Measurements from ENCODE around the gene ZDHHC16.

GRCh38 chr10:97465982-97466381, 20.0 kb downstream of the ZDHHC16 start:
- TF ChIP-seq CTCF (IDR thresholded peaks at IDR 0.05) (no peak), EZH2 (IDR thresholded peaks at IDR 0.05; ENCODE audit: borderline replicate concordance, insufficient read depth, low read depth, low read length, poor library complexity, severe bottlenecking) (no peak)

Measured in B cell (primary cell).